Measurements from ENCODE around the gene RPS27.

GRCh38 chr1:153968408-153968807, 22.2 kb upstream of the RPS27 start:
- TF ChIP-seq GABPA (IDR thresholded peaks at IDR 0.05; ENCODE audit: low read depth) = no peak
- TF ChIP-seq SMC3 (IDR thresholded peaks at IDR 0.05; ENCODE audit: low read depth, low read length) = no peak
- TF ChIP-seq, protein P1, sequence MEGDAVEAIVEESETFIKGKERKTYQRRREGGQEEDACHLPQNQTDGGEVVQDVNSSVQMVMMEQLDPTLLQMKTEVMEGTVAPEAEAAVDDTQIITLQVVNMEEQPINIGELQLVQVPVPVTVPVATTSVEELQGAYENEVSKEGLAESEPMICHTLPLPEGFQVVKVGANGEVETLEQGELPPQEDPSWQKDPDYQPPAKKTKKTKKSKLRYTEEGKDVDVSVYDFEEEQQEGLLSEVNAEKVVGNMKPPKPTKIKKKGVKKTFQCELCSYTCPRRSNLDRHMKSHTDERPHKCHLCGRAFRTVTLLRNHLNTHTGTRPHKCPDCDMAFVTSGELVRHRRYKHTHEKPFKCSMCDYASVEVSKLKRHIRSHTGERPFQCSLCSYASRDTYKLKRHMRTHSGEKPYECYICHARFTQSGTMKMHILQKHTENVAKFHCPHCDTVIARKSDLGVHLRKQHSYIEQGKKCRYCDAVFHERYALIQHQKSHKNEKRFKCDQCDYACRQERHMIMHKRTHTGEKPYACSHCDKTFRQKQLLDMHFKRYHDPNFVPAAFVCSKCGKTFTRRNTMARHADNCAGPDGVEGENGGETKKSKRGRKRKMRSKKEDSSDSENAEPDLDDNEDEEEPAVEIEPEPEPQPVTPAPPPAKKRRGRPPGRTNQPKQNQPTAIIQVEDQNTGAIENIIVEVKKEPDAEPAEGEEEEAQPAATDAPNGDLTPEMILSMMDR (IDR thresholded peaks at IDR 0.05) = no peak
- TF ChIP-seq NFIC (IDR thresholded peaks at IDR 0.05; ENCODE audit: borderline replicate concordance) = no peak
- TF ChIP-seq YY1 (IDR thresholded peaks at IDR 0.05; ENCODE audit: low read depth) = no peak
- TF ChIP-seq, protein P2, sequence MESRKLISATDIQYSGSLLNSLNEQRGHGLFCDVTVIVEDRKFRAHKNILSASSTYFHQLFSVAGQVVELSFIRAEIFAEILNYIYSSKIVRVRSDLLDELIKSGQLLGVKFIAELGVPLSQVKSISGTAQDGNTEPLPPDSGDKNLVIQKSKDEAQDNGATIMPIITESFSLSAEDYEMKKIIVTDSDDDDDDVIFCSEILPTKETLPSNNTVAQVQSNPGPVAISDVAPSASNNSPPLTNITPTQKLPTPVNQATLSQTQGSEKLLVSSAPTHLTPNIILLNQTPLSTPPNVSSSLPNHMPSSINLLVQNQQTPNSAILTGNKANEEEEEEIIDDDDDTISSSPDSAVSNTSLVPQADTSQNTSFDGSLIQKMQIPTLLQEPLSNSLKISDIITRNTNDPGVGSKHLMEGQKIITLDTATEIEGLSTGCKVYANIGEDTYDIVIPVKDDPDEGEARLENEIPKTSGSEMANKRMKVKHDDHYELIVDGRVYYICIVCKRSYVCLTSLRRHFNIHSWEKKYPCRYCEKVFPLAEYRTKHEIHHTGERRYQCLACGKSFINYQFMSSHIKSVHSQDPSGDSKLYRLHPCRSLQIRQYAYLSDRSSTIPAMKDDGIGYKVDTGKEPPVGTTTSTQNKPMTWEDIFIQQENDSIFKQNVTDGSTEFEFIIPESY (IDR thresholded peaks at IDR 0.05; ENCODE audit: borderline replicate concordance, low read depth) = no peak
- no peak for TF ChIP-seq CHD2 (IDR thresholded peaks at IDR 0.05; ENCODE audit: low read length, partially characterized antibody)
